Measurements from ENCODE around the gene NID2. TPM values are rescaled to one million over a fixed set of nuclear protein-coding genes. Genes with fewer than 3 reads are reported as not detected.
A peak's percentile ranks its signal among the peaks of the same experiment; 100 is the strongest.

The NID2 gene
- total RNA-seq, 1 donor from 2014 or later = 42.5 TPM

- Mint-ChIP-seq H3K4me1 (peaks cover 6% of the 10 kb centered on the region), H3K4me3 (no peak overlapping the region), H3K36me3 (ENCODE audit: low read depth) (peaks cover 4% of the 10 kb centered on the region), H3K27me3 (ENCODE audit: low read depth) (no peaks in the 10 kb centered on the region), H3K27ac (ENCODE audit: unreplicated experiment) (no peak overlapping the region), H3K9me3 (no peaks in the 10 kb centered on the region)
- no peak for TF ChIP-seq CTCF (conservative IDR thresholded peaks at IDR 0.05)
- no peak for DNase-seq (ENCODE audit: low read depth, low spot score)
Measured at GRCh38 chr14:52032204-52032801, 36.6 kb downstream of the NID2 start.

- H3K9me3 Mint-ChIP-seq = no peaks in the 10 kb centered on the region
- H3K36me3 Mint-ChIP-seq (ENCODE audit: low read depth) = peaks cover 4% of the 10 kb centered on the region
- no peak for DNase-seq (ENCODE audit: low read depth, low spot score)
- H3K27me3 Mint-ChIP-seq (ENCODE audit: low read depth) = no peaks in the 10 kb centered on the region
- H3K27ac Mint-ChIP-seq (ENCODE audit: unreplicated experiment) = no peak overlapping the region
- no peak for TF ChIP-seq CTCF (conservative IDR thresholded peaks at IDR 0.05)
- no peak overlapping the region for H3K4me3 Mint-ChIP-seq
- peaks cover 10% of the 10 kb centered on the region for H3K4me1 Mint-ChIP-seq
Measured at GRCh38 chr14:52031781-52032180, 37.1 kb downstream of the NID2 start.

- Mint-ChIP-seq H3K4me1 (peaks cover 21% of the 10 kb centered on the region), H3K9me3 (no peaks in the 10 kb centered on the region), H3K36me3 (ENCODE audit: low read depth) (no peaks in the 10 kb centered on the region), H3K27ac (ENCODE audit: unreplicated experiment) (no peak overlapping the region), H3K4me3 (no peak overlapping the region), H3K27me3 (ENCODE audit: low read depth) (no peaks in the 10 kb centered on the region)
- no peak for DNase-seq (ENCODE audit: low read depth, low spot score)
- no peak for TF ChIP-seq CTCF (conservative IDR thresholded peaks at IDR 0.05)
Measured at GRCh38 chr14:52029881-52030280, 39.0 kb downstream of the NID2 start.

- peaks cover 10% of the 10 kb centered on the region for H3K36me3 Mint-ChIP-seq (ENCODE audit: low read depth)
- TF ChIP-seq CTCF (conservative IDR thresholded peaks at IDR 0.05) = no peak
- peaks cover 15% of the 10 kb centered on the region for H3K4me1 Mint-ChIP-seq
- no peaks in the 10 kb centered on the region for H3K9me3 Mint-ChIP-seq
- no peak overlapping the region for H3K27ac Mint-ChIP-seq (ENCODE audit: unreplicated experiment)
- no peak for DNase-seq (ENCODE audit: low read depth, low spot score)
- H3K27me3 Mint-ChIP-seq (ENCODE audit: low read depth) = no peaks in the 10 kb centered on the region
- no peak overlapping the region for H3K4me3 Mint-ChIP-seq
Measured at GRCh38 chr14:52026901-52027300, 42.0 kb downstream of the NID2 start.

- peaks cover 21% of the 10 kb centered on the region for H3K4me1 Mint-ChIP-seq
- DNase-seq (ENCODE audit: low read depth, low spot score) = no peak
- H3K27me3 Mint-ChIP-seq (ENCODE audit: low read depth) = no peaks in the 10 kb centered on the region
- no peak overlapping the region for H3K4me3 Mint-ChIP-seq
- H3K36me3 Mint-ChIP-seq (ENCODE audit: low read depth) = peaks cover 10% of the 10 kb centered on the region
- no peaks in the 10 kb centered on the region for H3K9me3 Mint-ChIP-seq
- TF ChIP-seq CTCF (conservative IDR thresholded peaks at IDR 0.05) = no peak
- peak overlapping the region; percentile 78 for H3K27ac Mint-ChIP-seq (ENCODE audit: unreplicated experiment)
Measured at GRCh38 chr14:52026017-52026660, 42.7 kb downstream of the NID2 start.
